MM.1S (cell line): Measurements from ENCODE around the gene CMTM7.

Experiments
- DNase-seq: peaks from one replicate; pipeline ENCODE4 v3.0.0-alpha.2; 2015
- H2AFZ ChIP-seq: fragments of 300-600 bp; sonication (generic); 2 replicates; pipeline ENCODE4 v1.6.0; 2016; ENCODE audit warnings: antibody characterized with exemption, low read length
- H3F3A ChIP-seq: fragments of 300-600 bp; sonication (generic); 2 replicates; pipeline ENCODE4 v1.6.1; 2016; ENCODE audit warnings: mild to moderate bottlenecking, antibody characterized with exemption, low read length, moderate library complexity, mixed read lengths; ENCODE audit not compliant: insufficient read depth
- H3K27ac ChIP-seq: fragments of 300-600 bp; sonication (generic); 2 replicates; pipeline ENCODE4 v1.5.1; 2016; ENCODE audit warnings: mild to moderate bottlenecking, low read length
- H3K27me3 ChIP-seq: fragments of 300-600 bp; sonication (generic); replicated peaks from 2 replicates; pipeline ENCODE4 v1.6.0; 2016; ENCODE audit warnings: low read length; ENCODE audit not compliant: insufficient read depth
- H3K36me3 ChIP-seq: fragments of 300-600 bp; sonication (generic); replicated peaks from 2 replicates; pipeline ENCODE4 v1.6.1; 2016; ENCODE audit warnings: mild to moderate bottlenecking, low read length, mixed read lengths; ENCODE audit not compliant: insufficient read depth
- H3K4me1 ChIP-seq: fragments of 300-600 bp; sonication (generic); 2 replicates; pipeline ENCODE4 v1.6.1; 2016; ENCODE audit warnings: low read length, mixed read lengths
- H3K4me2 ChIP-seq: fragments of 300-600 bp; sonication (generic); 2 replicates; pipeline ENCODE4 v1.6.0; 2016; ENCODE audit warnings: low read depth, low read length
- H3K4me3 ChIP-seq: fragments of 300-600 bp; sonication (generic); 2 replicates; pipeline ENCODE4 v1.5.1; 2016; ENCODE audit warnings: low read length, mixed read lengths
- H3K79me2 ChIP-seq: fragments of 300-600 bp; sonication (generic); 2 replicates; pipeline ENCODE4 v1.6.1; 2016; ENCODE audit warnings: mixed run types, low read length, mixed read lengths
- H3K9ac ChIP-seq: fragments of 300-600 bp; sonication (generic); 2 replicates; pipeline ENCODE4 v1.6.1; 2016; ENCODE audit warnings: low read length, mixed read lengths
- H3K9me2 ChIP-seq: fragments of 300-600 bp; sonication (generic); replicated peaks from 2 replicates; pipeline ENCODE4 v1.6.1; 2016; ENCODE audit warnings: mild to moderate bottlenecking, low read length, mixed read lengths; ENCODE audit not compliant: insufficient read depth
- H3K9me3 ChIP-seq: fragments of 300-600 bp; sonication (generic); replicated peaks from 2 replicates; pipeline ENCODE4 v1.6.1; 2016; ENCODE audit warnings: mild to moderate bottlenecking, low read length, mixed read lengths; ENCODE audit not compliant: insufficient read depth
- H4K20me1 ChIP-seq: fragments of 300-600 bp; sonication (generic); 2 replicates; pipeline ENCODE4 v1.6.1; 2016; ENCODE audit warnings: mild to moderate bottlenecking, low read length, moderate library complexity, mixed read lengths; ENCODE audit not compliant: insufficient read depth
- EZH2 ChIP-seq: fragments of 300-600 bp; sonication (generic); optimal IDR thresholded peaks from 2 replicates; pipeline ENCODE3; 2017; ENCODE audit warnings: low read depth, mild to moderate bottlenecking, antibody characterized with exemption, low read length, mixed read lengths
- EZH2phosphoT487 ChIP-seq: fragments of 300-600 bp; sonication (generic); IDR thresholded peaks from 2 replicates; pipeline ENCODE4 v1.6.1; 2018; ENCODE audit warnings: antibody characterized with exemption, low read length
- TF ChIP-seq, protein P1 (sequence below): fragments of 300-600 bp; sonication (generic); IDR thresholded peaks from 2 replicates; pipeline ENCODE4 v1.5.1; 2016; ENCODE audit warnings: antibody characterized with exemption, low read length, mixed read lengths

Gene CMTM7

DNA sequence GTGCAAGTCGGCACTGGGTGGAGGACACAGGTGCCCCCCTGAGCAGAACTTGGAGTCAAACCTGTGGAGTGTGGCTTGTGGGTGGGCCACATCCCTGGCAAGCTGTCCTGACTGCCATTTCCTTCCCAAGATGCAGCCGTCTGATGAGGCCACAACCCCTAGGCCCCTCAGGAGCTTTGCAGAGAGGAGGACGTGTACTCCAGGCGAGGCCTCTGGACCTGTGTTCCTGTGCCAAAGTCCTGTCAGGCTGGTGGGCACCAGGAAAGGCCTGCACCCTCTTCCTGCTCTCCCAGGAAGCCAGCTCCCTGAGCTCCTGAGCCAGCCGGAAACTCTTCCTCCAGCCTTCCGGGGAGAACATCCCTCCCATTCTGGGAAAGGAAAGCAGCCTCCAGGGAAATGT lies 62.5 kb downstream of the CMTM7 start:
- no peaks in the 10 kb centered on the region for H3K9me3 ChIP-seq
- TF ChIP-seq EZH2 (no peak), EZH2phosphoT487 (no peak)
- TF ChIP-seq, protein P1, sequence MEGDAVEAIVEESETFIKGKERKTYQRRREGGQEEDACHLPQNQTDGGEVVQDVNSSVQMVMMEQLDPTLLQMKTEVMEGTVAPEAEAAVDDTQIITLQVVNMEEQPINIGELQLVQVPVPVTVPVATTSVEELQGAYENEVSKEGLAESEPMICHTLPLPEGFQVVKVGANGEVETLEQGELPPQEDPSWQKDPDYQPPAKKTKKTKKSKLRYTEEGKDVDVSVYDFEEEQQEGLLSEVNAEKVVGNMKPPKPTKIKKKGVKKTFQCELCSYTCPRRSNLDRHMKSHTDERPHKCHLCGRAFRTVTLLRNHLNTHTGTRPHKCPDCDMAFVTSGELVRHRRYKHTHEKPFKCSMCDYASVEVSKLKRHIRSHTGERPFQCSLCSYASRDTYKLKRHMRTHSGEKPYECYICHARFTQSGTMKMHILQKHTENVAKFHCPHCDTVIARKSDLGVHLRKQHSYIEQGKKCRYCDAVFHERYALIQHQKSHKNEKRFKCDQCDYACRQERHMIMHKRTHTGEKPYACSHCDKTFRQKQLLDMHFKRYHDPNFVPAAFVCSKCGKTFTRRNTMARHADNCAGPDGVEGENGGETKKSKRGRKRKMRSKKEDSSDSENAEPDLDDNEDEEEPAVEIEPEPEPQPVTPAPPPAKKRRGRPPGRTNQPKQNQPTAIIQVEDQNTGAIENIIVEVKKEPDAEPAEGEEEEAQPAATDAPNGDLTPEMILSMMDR = no peak
- H3K27me3 ChIP-seq = no peaks in the 10 kb centered on the region
- H3K79me2 ChIP-seq = no peaks in the 10 kb centered on the region
- H3K9me2 ChIP-seq = no peaks in the 10 kb centered on the region
- no peaks in the 10 kb centered on the region for H4K20me1 ChIP-seq
- no peaks in the 10 kb centered on the region for H3F3A ChIP-seq
- H2AFZ ChIP-seq = no peak overlapping the region
- H3K27ac ChIP-seq = no peak overlapping the region
- no peak for DNase-seq
- no peak overlapping the region for H3K4me3 ChIP-seq
- no peaks in the 10 kb centered on the region for H3K36me3 ChIP-seq
- no peaks in the 10 kb centered on the region for H3K4me1 ChIP-seq
- H3K4me2 ChIP-seq = no peak overlapping the region
- no peak overlapping the region for H3K9ac ChIP-seq

- TF ChIP-seq EZH2phosphoT487 = no peak
- TF ChIP-seq EZH2 = no peak
- TF ChIP-seq, protein P1 = no peak
- no peaks in the 10 kb centered on the region for H3K27me3 ChIP-seq
- H3K4me3 ChIP-seq = no peak overlapping the region
- H3K9me3 ChIP-seq = no peaks in the 10 kb centered on the region
- H4K20me1 ChIP-seq = no peaks in the 10 kb centered on the region
- H2AFZ ChIP-seq = no peak overlapping the region
- no peaks in the 10 kb centered on the region for H3F3A ChIP-seq
- H3K27ac ChIP-seq = no peak overlapping the region
- no peaks in the 10 kb centered on the region for H3K4me1 ChIP-seq
- H3K9ac ChIP-seq = no peak overlapping the region
- H3K9me2 ChIP-seq = no peaks in the 10 kb centered on the region
- H3K79me2 ChIP-seq = no peaks in the 10 kb centered on the region
- no peaks in the 10 kb centered on the region for H3K36me3 ChIP-seq
- H3K4me2 ChIP-seq = no peak overlapping the region
- no peak for DNase-seq
Observed at GRCh38 chr3:32454731-32455608, 63.3 kb downstream of the CMTM7 start.

DNA sequence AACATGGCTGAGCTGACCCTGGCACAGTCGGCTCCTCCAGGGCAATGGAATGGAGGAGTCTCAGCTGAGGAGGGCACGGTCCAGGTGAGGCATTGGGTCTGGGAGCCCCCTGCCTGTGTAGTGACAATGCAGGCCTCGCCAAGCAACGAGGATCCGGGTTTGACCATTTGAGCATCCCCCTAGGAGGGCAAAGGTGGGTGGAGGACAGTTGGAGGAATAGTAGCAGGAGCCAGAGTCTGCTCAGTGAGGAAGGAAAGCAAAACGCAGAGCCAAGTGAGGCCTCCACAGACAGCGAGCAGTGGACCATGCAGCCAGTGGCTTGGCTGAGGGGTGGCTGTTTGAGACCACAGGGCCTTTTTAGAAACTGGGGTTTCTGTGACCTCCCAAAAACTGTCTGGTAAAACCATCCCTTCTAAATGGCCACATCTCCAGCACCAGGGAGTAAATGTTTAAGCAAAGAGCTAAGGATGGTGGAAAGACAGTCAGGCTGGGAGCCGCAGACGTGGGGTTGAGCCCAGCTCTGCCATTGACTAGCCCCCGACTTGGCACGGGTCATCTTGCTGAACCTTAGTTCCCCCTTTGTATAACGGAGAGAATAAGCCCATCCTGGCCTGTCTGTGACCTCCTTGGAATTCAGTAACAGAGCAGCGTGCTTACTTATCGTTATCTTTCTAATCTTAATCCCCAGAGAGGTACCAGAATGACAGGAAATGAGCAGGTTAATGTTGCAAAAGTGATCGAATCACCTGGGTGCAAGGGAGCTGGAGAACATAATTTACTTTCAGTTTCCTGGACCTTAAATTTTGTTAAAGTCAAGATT lies 64.2 kb downstream of the CMTM7 start:
- Histone ChIP-seq H3K36me3 (no peaks in the 10 kb centered on the region), H4K20me1 (no peaks in the 10 kb centered on the region), H3F3A (no peaks in the 10 kb centered on the region), H2AFZ (no peak overlapping the region), H3K79me2 (no peaks in the 10 kb centered on the region), H3K9me2 (no peaks in the 10 kb centered on the region), H3K27ac (no peak overlapping the region), H3K4me1 (no peaks in the 10 kb centered on the region), H3K4me2 (no peak overlapping the region), H3K9ac (no peak overlapping the region), H3K27me3 (no peaks in the 10 kb centered on the region), H3K9me3 (no peaks in the 10 kb centered on the region), H3K4me3 (no peak overlapping the region)
- DNase-seq = no peak
- TF ChIP-seq EZH2phosphoT487 (no peak), EZH2 (no peak)
- TF ChIP-seq, protein P1 = no peak
